Effector memory CD8-positive, alpha-beta T cell (primary cell): Measurements from ENCODE around the gene ELMO2.
"Not testable (repeated sequence)": the region's sequence is repeated elsewhere in the genome, so short reads cannot be mapped to it uniquely, and the experiment has no call there.

Experiments
- ATAC-seq: fragments of 150-1000 bp; cut with Tn5 transposase; replicated peaks from 2 replicates; pipeline ENCODE4 v1.10.0; 2021; ENCODE audit warnings: mild to moderate bottlenecking, moderate library complexity
- DNase-seq, 3 experiments: peaks; one replicate each; pipeline ENCODE4 v3.0.0; 2021
- H3K27ac Mint-ChIP-seq, 2 donors: one replicate each; pipeline ENCODE4 v1.8.0; 2022; ENCODE audit warnings: mild to moderate bottlenecking in 2 of 2, mixed read lengths in 2 of 2, moderate library complexity in 2 of 2
- H3K27me3 Mint-ChIP-seq, 2 donors: one replicate each; pipeline ENCODE4 v1.8.0; 2022; ENCODE audit warnings: mixed read lengths in 2 of 2
- H3K36me3 Mint-ChIP-seq: one replicate; pipeline ENCODE4 v1.8.0; 2022; ENCODE audit warnings: mild to moderate bottlenecking, moderate library complexity, mixed read lengths; ENCODE audit not compliant: insufficient read depth
- H3K4me1 Mint-ChIP-seq, 2 donors: one replicate each; pipeline ENCODE4 v1.8.0; 2022; ENCODE audit warnings: low read depth in 2 of 2, mixed read lengths in 2 of 2
- H3K4me3 Mint-ChIP-seq, 2 donors: one replicate each; pipeline ENCODE4 v1.8.0; 2022; ENCODE audit warnings: mild to moderate bottlenecking in 2 of 2, mixed read lengths in 2 of 2, moderate library complexity in 2 of 2
- H3K9me3 Mint-ChIP-seq, 2 donors: one replicate each; pipeline ENCODE4 v1.8.0; 2022; ENCODE audit warnings: mixed read lengths in 2 of 2

Gene ELMO2

GRCh38 chr20:46398963-46399362 is 7.5 kb downstream of the ELMO2 start:
- DNase-seq (no peak), ATAC-seq (no peak)
- Mint-ChIP-seq H3K9me3 (no peaks in the 10 kb centered on the region), H3K27ac (peak overlapping the region; percentile 84 to 90), H3K27me3 (no peaks in the 10 kb centered on the region), H3K4me3 (peak overlapping the region; percentile 81 to 86), H3K4me1 (peaks cover 46 to 58% of the 10 kb centered on the region in 2 donors), H3K36me3 (peaks cover 28% of the 10 kb centered on the region)

- no peak overlapping the region for H3K27ac Mint-ChIP-seq
- H3K4me1 Mint-ChIP-seq: peaks cover 33 to 35% of the 10 kb centered on the region in 2 donors
- no peak overlapping the region for H3K4me3 Mint-ChIP-seq
- H3K27me3 Mint-ChIP-seq: no peaks in the 10 kb centered on the region
- ATAC-seq: no peak
- H3K9me3 Mint-ChIP-seq: no peaks in the 10 kb centered on the region
- H3K36me3 Mint-ChIP-seq: peaks cover 51% of the 10 kb centered on the region
- DNase-seq: no peak
Observed at GRCh38 chr20:46396052-46396740, 10.2 kb downstream of the ELMO2 start.

- H3K9me3 Mint-ChIP-seq: no peaks in the 10 kb centered on the region
- H3K27me3 Mint-ChIP-seq: no peaks in the 10 kb centered on the region
- H3K27ac Mint-ChIP-seq: peak overlapping the region; percentile 36 to 81
- peaks cover 22 to 28% of the 10 kb centered on the region in 2 donors for H3K4me1 Mint-ChIP-seq
- no peak overlapping the region for H3K4me3 Mint-ChIP-seq
- peaks cover 58% of the 10 kb centered on the region for H3K36me3 Mint-ChIP-seq
- DNase-seq (no peak), ATAC-seq (no peak)
Observed at GRCh38 chr20:46394872-46395760, 11.3 kb downstream of the ELMO2 start.

GRCh38 chr20:46393967-46394366 is 12.4 kb downstream of the ELMO2 start:
- peak overlapping the region in 1 of 2 donors; percentile 81 for H3K27ac Mint-ChIP-seq

GRCh38 chr20:46388937-46389336 is 17.5 kb downstream of the ELMO2 start:
- H3K27me3 Mint-ChIP-seq: no peaks in the 10 kb centered on the region

More at GRCh38 chr20:46393967-46394366, 12.4 kb downstream of the ELMO2 start:
- Mint-ChIP-seq H3K4me1 (peaks cover 11 to 18% of the 10 kb centered on the region in 2 donors), H3K36me3 (peaks cover 65% of the 10 kb centered on the region), H3K9me3 (no peaks in the 10 kb centered on the region), H3K4me3 (no peak overlapping the region), H3K27me3 (no peaks in the 10 kb centered on the region)
- DNase-seq (no peak), ATAC-seq (no peak)

GRCh38 chr20:46388201-46388836 is 18.1 kb downstream of the ELMO2 start:
- Mint-ChIP-seq H3K9me3 (no peaks in the 10 kb centered on the region), H3K4me1 (peaks cover 12 to 14% of the 10 kb centered on the region in 2 donors), H3K27me3 (no peaks in the 10 kb centered on the region), H3K27ac (peak overlapping the region in 1 of 2 donors; percentile 61), H3K36me3 (peaks cover 83% of the 10 kb centered on the region), H3K4me3 (no peak overlapping the region)
- ATAC-seq (no peak), DNase-seq (no peak)

More at GRCh38 chr20:46388937-46389336, 17.5 kb downstream of the ELMO2 start:
- no peaks in the 10 kb centered on the region for H3K9me3 Mint-ChIP-seq
- H3K4me3 Mint-ChIP-seq: no peak overlapping the region
- H3K4me1 Mint-ChIP-seq: peaks cover 12 to 14% of the 10 kb centered on the region in 2 donors
- ATAC-seq: no peak
- DNase-seq: no peak
- no peak overlapping the region for H3K27ac Mint-ChIP-seq
- H3K36me3 Mint-ChIP-seq: peaks cover 81% of the 10 kb centered on the region

GRCh38 chr20:46387054-46387453 is 19.4 kb downstream of the ELMO2 start:
- Mint-ChIP-seq H3K36me3 (peaks cover 82% of the 10 kb centered on the region), H3K4me1 (peaks cover 10 to 12% of the 10 kb centered on the region in 2 donors), H3K27ac (peak overlapping the region in 1 of 2 donors; percentile 41)
- ATAC-seq, H3K27me3 Mint-ChIP-seq, H3K4me3 Mint-ChIP-seq, DNase-seq, H3K9me3 Mint-ChIP-seq: not testable (repeated sequence)

GRCh38 chr20:46378412-46379009 is 27.9 kb downstream of the ELMO2 start:
- Mint-ChIP-seq H3K4me3 (no peak overlapping the region), H3K4me1 (peaks cover 8% of the 10 kb centered on the region in 2 donors), H3K27ac (peak overlapping the region; percentile 11 to 31), H3K36me3 (peaks cover 84% of the 10 kb centered on the region), H3K9me3 (no peaks in the 10 kb centered on the region), H3K27me3 (no peaks in the 10 kb centered on the region)
- ATAC-seq (no peak), DNase-seq (no peak)

GRCh38 chr20:46377518-46377917 is 28.9 kb downstream of the ELMO2 start:
- ATAC-seq: no peak
- Mint-ChIP-seq H3K4me3 (no peak overlapping the region), H3K27ac (peak overlapping the region; percentile 11 to 31), H3K36me3 (peaks cover 86% of the 10 kb centered on the region), H3K9me3 (no peaks in the 10 kb centered on the region), H3K27me3 (no peaks in the 10 kb centered on the region), H3K4me1 (peaks cover 8% of the 10 kb centered on the region in 2 donors)
- no peak for DNase-seq

- H3K36me3 Mint-ChIP-seq: peaks cover 90% of the 10 kb centered on the region
- no peaks in the 10 kb centered on the region for H3K27me3 Mint-ChIP-seq
- H3K9me3 Mint-ChIP-seq: no peaks in the 10 kb centered on the region
- no peak for ATAC-seq
- no peak overlapping the region for H3K4me3 Mint-ChIP-seq
- DNase-seq: no peak
- peaks cover 8% of the 10 kb centered on the region in 2 donors for H3K4me1 Mint-ChIP-seq
- peak overlapping the region; percentile 62 to 66 for H3K27ac Mint-ChIP-seq
Observed at GRCh38 chr20:46376196-46376785, 30.1 kb downstream of the ELMO2 start.

GRCh38 chr20:46375771-46376170 is 30.6 kb downstream of the ELMO2 start:
- DNase-seq (no peak), ATAC-seq (no peak)
- Mint-ChIP-seq H3K4me1 (peaks cover 8% of the 10 kb centered on the region in 2 donors), H3K36me3 (peaks cover 90% of the 10 kb centered on the region), H3K4me3 (no peak overlapping the region), H3K9me3 (no peaks in the 10 kb centered on the region), H3K27me3 (no peaks in the 10 kb centered on the region), H3K27ac (peak overlapping the region in 1 of 2 donors; percentile 62)

- H3K36me3 Mint-ChIP-seq: peaks cover 89% of the 10 kb centered on the region
- H3K9me3 Mint-ChIP-seq: no peaks in the 10 kb centered on the region
- DNase-seq (no peak), ATAC-seq (no peak)
- H3K27ac Mint-ChIP-seq: peak overlapping the region; percentile 35 to 42
- no peaks in the 10 kb centered on the region for H3K27me3 Mint-ChIP-seq
- peaks cover 4 to 7% of the 10 kb centered on the region in 2 donors for H3K4me1 Mint-ChIP-seq
- no peak overlapping the region for H3K4me3 Mint-ChIP-seq
Observed at GRCh38 chr20:46374383-46374782, 32.0 kb downstream of the ELMO2 start.

GRCh38 chr20:46371656-46372055 is 34.8 kb downstream of the ELMO2 start:
- peaks cover 78% of the 10 kb centered on the region for H3K36me3 Mint-ChIP-seq
- H3K4me3 Mint-ChIP-seq: no peak overlapping the region
- H3K9me3 Mint-ChIP-seq: no peaks in the 10 kb centered on the region
- ATAC-seq (no peak), DNase-seq (no peak)
- H3K4me1 Mint-ChIP-seq: peaks cover 4 to 5% of the 10 kb centered on the region in 2 donors
- no peak overlapping the region for H3K27ac Mint-ChIP-seq
- H3K27me3 Mint-ChIP-seq: no peaks in the 10 kb centered on the region
